GM21367 (cell line): ENCODE data around the gene HOXC6.
"Not testable (repeated sequence)": the region's sequence is repeated elsewhere in the genome, so short reads cannot be mapped to it uniquely, and the experiment has no call there.

Source experiments
- ATAC-seq: cut with Tn5 transposase; IDR thresholded peaks from one replicate; pipeline ENCODE4 v1.9.1; 2021; ENCODE audit not compliant: unreplicated experiment

Gene HOXC6

DNA sequence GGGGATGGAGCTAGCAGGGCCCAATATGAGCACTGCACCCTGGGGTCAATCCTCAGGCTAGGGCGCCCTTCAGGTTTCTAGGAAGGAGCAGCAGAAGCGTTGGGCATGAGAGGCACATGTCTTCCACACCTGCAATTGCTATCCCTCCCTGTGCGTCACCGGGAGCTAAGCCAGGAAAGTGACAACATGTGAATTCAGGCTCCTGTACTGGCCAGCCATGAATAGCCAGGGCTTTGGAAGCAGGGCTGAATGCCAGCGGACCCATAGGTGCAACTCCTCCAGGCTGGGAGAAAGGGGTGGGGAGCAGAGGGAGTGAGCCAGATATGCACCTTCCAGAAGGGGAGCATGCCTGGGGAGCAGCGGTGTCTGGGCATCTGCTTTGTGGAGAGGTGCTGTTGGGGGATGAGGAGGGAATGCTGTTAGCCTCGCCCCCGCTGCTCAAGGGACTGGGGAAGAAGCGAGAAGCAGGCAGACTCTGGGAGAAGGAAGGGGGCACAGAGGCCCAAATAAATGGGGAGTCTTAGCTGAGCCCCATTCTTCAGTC lies 10.7 kb downstream of the HOXC6 start:
- ATAC-seq = no peak

DNA sequence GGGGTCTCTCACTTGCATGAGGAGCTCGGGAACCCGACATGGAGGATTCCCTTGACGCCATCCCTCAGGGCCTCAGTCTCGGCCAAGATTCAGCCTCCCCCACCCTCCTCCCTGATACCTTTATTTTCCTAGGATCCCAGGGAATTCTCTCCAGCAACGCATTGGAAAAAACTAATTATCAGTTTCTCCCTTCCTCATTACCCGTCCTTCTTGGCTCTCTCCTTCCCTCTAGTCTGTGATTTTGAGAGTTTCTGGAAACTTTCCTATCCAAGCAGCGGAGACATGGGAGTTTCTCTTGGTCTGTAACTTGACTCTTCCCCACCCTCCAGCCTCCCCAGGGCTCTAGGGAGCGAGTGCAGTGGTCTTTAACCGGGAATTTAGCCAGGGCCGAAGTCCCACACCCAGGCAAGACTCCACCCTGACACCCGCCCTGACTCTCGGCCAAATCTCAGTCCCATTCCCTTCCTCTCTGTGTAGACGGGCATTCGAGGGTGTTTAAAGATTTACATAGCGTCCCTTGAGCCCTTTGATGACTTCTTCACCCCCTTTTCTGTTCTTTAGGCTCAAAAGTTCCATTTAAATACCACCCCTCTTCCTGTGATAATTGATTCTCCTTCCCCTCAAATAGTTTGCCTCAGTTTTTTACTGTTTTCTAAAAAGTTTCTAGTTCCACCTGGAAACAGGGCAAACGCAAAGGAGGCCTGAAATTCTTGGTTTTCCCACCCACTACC lies 11.3 kb downstream of the HOXC6 start:
- ATAC-seq = no peak

DNA sequence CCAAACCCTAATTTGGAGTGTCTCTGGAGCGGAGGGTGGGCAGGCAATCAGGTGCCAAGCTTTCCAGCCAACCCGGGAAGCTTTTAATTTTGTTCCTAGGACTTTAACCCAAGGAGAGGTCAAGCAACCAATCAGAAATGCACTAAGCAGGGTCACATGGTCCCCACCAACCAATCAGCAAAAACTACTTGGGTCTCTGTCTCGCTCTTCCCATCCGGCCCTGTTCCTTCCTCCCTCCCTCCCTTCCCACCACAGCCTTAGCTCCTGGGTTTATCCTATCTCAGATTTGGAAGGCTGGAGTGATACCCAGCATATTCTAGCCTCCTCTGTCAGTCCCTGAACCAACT lies 11.9 kb downstream of the HOXC6 start:
- ATAC-seq = no peak

DNA sequence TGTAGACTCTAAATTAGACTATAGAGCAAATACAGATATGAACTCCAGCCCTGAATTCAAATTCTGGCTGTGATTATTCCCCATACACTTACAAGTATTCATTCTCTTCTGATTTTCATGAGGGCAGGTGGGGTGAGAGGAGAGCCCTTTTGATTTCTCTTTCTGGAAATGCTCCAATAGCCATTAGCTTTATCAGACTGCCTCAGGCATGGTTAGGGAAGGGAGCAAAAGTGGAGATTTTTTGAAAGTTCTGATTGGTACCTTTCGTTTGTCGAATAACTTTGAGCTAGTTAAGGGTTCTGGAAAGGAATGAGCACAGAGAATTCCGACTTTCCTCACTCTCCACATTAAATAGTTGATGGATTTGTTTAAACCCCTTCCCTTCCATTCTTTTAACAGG lies 12.4 kb downstream of the HOXC6 start:
- ATAC-seq = no peak

DNA sequence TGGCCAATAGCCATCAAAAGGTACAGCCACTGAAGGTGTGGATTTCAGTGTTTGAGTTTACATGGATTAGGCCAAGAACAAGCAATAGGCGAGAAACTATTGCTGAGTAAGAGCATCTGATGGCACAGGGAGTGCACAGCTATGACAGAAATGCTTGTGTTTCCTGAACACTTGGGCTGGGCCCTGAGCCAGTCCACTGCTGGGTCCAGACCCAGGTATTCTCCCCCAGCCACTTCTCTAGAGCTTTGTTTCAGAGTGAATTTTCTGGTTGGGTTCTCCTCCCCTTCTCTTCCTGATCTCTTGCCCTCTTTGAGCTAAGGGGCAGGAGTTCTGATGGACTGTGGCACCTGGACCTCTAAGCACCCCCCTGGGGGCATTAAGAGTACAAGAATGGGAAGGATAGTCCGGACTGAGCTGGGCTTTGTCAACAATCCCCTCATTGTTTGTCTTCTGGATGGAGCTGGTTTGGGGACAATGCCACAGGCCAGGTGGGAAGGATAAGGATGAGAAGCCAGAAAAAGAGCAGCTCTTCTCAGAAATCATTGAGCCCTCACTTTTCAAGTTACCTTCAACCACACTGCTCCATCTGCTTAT lies 13.0 kb downstream of the HOXC6 start:
- no peak for ATAC-seq

DNA sequence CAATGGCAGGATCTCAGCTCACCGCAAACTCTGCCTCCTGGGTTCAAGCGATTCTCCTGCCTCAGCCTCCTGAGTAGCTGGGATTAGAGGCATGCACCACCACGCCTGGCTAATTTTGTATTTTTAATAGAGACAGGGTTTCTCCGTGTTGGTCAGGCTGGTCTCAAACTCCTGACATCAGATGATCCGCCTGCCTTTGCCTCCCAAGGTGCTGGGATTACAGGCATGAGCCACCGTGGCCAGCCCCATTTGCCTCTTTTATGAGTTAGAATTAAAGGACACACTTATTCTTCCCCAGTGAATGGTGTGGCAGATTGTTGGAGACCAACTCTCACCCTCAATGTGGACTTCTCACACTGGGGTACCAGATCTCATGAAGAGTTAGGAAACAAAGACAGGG lies 13.8 kb downstream of the HOXC6 start:
- not testable (repeated sequence) for ATAC-seq

DNA sequence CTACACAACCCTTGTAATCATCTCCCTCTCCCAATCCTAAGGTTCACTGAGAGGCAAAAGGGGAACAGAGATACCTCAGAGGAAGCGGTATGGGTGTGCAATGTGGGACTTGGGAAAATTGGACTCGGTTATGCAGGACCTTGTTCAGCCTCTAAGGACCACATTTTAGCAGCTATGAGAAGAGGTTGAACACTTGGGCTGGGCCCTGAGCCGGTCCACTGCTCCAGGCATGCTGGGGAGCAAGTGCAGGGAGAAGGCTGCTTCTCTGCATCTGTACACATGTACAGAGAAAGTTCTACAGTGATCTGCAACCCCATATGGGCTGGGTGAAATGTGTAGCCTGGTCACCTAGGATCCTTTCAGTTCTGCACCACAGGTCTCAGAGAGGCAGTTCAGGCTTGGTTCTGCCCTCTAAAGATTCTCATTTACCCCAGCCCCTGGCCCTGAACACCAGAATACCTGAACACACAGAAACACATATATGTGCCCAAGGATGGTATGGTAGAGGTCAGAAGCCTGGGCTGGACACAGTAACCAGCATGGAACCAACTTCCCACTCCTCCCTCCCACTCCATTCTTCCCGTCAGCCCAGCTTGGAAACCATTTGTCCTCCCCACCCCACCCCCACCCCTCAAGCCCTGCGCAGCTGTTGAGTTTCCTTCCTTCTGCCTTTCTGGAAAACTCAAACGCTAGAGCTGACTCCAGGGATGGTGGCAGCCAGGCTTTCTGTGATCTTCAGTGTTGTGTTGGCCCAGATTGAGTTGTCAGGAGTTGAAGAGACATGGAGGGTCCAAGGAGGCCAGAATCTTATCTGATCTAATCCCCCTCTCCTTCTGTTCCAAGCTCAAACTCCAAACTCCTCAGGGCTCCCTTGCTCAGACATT lies 15.0 kb downstream of the HOXC6 start:
- ATAC-seq = no peak

DNA sequence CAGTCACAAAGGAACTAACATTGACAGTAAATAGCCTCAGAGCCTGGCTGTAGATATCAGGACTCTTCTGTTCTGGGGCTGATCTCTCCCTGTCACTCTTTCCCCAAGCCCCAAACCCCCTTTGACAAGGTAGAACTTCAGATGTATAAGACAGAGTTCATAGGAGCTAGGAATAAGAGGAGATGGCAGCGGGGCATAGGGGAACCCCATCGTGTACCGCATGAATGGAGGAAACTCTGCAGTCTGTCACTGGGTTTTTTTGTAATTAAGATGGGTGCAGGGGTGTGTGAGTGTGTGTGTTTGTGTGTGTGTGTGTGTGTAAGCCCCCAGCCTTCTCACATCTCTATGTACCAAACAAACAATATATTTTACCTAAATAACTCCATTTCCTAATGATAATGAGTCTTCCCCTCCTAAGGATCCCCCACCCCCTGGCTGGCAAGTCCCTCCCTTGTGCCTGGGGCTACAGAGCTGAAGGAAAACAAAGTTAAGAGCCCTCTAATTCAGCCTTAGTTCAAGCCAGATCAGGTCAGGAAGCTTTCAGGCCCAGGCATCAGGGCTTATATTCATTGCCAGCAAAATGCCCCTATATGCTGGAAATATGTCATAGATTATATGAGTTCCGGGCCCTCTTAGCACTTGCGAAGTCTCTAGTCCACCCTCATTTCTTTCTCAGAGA lies 16.3 kb downstream of the HOXC6 start:
- ATAC-seq = no peak

DNA sequence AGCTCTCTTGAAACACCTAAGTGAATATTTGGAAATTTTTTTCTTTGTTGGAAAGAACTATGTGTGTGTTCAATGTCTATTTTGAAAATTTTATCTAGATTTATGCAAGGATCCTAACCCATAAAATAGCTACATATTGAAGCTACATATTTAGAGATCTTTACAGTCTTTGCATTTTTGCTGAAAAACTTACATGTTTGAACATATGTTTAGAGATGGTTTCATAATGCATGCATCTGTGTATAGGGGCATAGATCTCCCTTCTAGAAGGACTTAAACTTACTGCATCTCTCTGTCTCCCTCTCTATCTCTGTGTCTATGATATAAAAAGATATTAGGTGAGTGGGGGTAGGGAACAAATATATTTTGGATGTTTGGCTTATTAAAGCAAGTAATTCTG lies 17.2 kb downstream of the HOXC6 start:
- no peak for ATAC-seq

DNA sequence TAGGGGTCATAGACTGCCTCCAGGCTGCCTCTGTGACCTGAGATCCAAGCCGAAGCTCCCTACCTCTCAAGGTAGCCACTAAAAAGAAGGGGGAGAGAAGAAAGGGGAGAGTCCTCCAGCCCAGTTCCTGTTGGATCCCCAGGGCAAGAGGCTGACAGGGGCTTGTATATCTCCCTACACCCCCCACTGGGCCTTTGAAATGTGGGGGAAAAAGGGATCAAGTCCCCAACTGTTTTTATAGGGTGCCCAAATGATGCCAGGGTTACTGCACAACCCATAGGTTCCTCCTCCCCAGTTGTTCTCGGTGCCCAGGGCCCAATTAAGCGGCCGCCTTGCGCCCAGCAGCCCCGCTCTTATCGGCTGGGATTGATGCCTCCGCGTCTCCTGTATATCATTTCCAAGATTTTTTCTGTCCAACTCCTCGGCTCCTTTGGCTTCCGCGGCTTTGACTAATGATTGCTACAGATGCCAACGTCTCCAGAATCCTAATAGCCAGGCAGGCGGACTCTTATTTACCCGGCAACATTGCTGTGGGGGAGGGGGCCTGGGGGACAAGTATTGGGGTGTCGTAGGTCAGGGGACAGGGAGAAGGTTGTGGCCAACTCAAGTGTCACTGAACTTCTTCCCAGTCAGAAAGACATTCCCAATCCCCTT lies 17.8 kb downstream of the HOXC6 start:
- ATAC-seq = no peak

DNA sequence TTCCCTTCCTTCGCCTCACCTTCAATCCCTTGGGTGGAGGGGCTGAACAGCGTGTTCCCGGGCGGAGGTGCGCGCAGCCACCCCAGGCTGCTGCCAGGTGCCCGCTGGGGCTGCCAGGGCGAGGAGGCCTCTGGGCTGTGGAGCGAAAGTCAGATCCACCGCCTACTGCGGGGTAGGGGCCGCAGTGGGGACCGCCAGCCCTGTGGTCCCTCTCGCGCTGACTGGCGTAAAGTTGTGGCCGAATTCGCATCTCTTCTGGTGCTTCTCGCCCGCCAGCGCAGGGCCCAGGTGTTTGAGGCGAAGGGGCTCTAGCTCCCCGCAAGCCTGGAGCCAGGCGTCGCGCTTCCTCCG lies 18.5 kb downstream of the HOXC6 start:
- no peak for ATAC-seq

DNA sequence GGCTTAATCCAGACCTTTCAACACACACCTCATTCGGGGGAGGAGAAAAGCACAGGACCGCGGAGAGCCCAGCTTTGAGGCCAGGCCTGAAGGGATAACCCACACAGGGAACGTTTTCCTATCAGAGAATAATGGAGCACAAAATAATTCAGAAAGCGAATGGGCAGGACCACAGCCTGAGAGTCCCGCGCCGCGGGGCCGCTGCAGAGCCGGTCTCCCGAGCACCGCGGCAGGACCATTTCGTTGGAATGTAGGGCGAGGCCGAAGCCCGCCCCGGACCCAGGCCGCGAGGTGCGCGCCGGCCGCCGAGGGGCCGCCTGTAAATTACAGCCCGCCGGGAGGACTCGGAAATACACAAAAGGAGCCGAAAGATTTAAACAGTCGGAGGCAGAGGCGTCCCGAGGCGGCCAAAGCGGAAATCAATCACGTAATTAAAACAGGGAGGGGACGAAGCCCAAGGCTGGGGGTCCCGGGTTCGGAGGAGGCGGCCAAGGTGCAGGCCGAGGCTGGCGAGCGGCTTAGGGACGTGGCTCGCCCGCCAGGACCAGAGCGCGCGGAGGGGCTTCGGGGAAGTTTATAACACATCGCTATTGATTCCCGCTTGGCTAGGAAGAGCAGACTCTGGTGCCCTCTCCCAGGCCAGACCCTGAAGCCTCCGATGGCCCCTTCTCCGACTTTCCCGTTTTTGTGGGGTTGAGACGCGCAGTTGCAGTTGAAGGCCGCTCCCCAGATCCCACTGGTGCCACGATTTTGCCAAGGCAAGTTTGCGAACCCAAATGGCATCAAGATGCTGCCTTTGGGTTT lies 19.1 kb downstream of the HOXC6 start:
- ATAC-seq = no peak

DNA sequence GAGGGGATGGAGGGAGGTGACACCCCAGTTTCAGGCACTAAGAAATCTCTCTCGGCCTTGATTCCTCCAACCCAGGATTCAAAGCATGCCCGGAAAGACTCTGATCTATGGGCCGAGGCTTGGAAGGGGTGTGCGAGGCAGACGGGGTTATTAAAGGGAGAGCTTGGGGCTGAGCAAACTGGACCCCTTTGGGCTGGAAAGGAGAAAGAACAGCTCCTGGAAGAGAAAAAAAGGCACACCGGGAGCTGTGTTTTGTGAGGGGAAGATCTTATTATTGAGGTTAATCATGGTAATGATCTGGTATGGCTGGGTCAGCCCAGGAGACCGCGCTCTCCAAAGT lies 19.7 kb downstream of the HOXC6 start:
- ATAC-seq = no peak

DNA sequence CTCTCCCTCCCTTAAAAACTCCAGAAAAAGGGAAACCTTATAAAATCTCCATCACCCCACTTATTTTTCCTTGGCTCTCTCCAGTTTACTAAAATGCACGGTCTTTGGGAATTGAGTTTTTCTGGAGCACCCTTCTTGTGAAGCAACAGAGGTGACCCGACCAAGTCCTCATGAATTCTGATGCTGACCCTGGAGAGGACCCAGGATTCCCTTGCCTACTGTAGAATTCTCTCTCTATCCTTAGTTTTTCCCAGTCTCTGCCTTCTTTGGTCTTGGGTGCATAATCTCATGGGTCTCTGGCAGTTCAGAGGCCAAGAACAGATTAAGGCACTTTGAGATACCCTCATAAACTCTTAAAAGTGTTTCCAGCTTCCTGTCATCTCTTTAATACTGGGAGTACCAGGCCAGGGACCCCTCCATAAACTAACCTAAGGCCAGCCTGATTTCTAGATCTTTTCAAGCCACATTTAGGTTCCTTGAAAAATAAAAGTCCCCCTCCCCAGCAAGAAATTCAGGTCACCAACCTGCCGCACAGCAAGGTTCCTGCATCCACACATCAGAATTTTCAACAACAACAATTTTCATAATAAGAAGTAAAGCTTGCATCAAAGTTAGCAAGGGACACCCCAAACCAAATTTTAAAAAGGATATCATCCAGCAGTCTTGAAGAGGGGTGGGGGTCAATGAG lies 20.3 kb downstream of the HOXC6 start:
- ATAC-seq = no peak

DNA sequence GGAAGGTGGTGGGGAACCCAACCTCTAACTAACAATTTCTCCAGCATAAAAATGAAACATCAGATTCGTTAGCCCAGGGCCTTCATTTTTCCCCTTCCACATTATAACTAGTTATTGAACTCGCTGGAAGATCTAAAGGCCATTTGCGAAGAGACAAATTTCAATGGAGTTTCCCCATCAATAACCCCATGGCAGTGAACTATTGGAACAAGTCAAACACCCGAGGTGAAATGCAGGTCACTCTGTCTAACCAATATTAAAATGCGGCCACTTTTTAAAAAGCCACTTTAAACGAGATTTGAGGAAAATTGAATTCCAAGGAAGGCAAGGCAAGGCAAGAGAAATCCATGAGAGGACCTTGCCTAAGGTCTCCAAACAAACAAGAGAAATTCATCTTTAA lies 20.9 kb downstream of the HOXC6 start:
- no peak for ATAC-seq

DNA sequence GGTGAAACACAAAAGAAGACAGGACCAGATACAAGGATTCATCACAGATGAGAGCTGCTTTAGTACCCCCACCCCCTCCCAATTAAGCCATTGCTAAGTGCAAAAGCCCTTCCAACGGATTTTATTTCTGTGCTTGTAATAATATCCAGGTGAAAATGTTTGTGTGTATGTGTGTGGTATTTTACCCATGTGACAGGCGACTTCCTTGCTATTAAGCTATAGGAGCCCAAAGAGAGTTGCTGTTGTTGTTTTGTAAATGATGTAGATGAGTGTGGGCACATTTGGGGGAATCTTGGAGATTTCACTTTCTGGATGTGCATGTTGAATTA lies 22.2 kb downstream of the HOXC6 start:
- ATAC-seq = no peak

DNA sequence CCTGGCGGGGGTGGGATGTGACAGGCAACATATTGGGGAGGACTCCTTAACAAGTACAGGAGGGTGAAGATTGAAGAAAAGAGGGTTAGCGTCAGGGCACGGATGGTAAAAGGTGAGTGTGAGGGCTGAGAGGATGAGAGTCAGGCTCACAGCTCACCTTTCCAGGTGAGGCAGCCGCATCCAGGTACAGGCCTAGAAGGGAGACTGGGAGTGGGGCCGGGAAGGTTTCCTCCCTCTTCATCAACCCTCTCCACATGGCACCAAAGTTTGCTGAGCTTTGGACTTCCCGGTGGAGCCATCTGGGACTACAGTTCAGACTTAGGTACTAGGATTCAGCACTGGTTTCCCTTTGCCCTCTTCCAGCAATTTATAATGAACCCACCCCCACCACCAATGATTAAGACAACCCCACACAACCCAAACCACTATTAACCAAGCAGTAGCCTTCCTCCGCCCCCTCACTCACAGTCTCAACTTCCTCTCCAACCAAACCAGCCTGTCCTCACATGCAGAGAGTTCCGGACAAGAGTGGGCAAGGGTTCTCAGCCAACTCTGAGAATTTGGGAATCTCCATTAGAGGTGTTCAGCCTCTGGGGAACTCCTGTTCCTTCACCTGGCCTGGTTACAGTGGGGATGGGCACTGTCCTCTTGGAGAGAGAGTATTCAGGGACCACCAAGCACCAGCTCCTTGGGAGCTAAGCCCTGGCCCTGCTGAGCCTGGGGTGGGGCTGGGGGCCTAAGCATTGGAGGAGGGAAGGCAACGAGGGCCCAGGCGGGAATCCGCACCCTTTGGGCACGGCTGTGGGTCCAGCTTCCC lies 23.0 kb downstream of the HOXC6 start:
- no peak for ATAC-seq

DNA sequence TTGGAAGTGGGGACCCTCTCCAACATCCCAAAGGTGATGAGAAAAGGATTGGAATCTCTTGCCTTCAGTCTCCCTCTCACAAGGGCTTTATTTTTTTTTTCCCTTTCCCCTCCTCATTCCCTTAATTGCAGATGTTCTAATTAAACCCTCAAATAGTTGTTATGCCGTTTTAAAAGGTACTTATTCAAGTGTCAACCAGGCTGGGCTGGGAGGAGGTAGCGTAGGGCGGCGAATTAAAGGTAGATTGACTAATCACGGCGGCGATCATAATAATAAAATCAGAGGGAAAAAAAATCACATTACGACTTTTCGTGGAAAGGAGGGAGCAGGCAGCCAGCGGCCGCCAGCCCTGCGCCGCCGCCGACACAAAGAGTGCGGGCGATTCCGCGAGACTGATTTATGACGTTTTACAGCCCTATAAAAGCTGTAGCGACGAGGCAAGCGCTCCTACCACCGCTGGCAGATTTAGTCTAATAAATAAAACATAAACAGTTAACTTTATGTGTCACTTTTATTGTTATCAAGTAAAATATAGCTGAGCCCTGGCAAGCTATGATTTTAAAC lies 23.7 kb downstream of the HOXC6 start:
- ATAC-seq = no peak
